Measurements from ENCODE around the gene CEP63.
A peak's percentile ranks its signal among the peaks of the same experiment; 100 is the strongest.

CEP63 gene

DNA sequence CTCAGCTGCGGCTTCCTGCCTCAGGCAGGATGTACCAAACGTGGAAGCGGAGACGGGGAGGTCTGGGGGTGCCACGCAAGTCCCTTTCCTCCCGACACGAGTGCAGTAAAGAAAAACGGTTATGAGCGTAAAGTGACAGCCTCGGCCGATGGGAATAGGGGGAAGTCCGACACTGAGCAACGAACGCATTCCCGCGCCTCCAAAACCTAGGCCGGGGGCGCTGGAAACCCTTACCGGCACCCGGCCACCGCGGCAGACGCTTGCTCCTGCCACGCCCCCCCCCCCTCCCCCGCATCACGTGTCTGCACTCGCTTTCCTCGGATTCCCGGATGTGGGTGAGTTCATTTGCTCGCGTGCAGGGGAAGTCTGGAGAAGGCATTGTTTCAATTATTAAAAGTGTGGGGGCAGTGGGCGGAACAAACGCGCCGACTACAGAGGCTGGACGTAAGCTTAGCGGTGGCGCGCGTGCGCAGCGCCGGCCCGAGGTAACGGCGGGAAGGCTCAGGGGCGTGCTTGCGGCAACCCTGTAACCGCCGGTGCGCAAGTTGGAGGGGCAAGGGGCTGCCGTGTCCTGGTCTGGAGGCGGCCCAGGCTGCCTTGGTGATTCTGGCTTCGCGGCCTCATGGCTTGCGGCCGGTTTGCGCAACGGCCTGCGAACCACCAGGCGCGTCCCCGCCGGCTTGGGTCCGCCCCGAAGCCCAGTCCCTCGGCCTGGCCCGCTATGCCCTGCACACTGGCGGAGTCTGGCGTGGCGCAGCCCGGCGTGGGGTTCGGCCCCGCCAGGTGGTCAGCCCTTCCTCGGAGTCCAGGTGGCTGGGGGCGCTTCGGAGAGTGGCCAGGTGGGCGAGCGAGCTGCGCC, at the start of gene CEP63, which contains the start of gene ANAPC13:
TSS of gene CEP63 (plus strand) at position 340 of the 859 bp plus-strand sequence. CDS start 9,264 bp downstream, outside the sequence.
TSS of gene ANAPC13 (minus strand) at position 268 of the 859 bp plus-strand sequence. CDS start 3,081 bp downstream, outside the sequence.
- peak within 1 kb of the TSS; percentile 93 for H3K4me3 ChIP-seq (replicated peaks; ENCODE audit: low read depth, low read length)
- peak; percentile 99 for DNase-seq (ENCODE audit: extremely low read depth, insufficient read length)
- peaks cover 4% of the 10 kb centered on the region for H3K36me3 ChIP-seq (ENCODE audit: control insufficient read depth, insufficient read depth, low read length)
- TF ChIP-seq, protein P1, sequence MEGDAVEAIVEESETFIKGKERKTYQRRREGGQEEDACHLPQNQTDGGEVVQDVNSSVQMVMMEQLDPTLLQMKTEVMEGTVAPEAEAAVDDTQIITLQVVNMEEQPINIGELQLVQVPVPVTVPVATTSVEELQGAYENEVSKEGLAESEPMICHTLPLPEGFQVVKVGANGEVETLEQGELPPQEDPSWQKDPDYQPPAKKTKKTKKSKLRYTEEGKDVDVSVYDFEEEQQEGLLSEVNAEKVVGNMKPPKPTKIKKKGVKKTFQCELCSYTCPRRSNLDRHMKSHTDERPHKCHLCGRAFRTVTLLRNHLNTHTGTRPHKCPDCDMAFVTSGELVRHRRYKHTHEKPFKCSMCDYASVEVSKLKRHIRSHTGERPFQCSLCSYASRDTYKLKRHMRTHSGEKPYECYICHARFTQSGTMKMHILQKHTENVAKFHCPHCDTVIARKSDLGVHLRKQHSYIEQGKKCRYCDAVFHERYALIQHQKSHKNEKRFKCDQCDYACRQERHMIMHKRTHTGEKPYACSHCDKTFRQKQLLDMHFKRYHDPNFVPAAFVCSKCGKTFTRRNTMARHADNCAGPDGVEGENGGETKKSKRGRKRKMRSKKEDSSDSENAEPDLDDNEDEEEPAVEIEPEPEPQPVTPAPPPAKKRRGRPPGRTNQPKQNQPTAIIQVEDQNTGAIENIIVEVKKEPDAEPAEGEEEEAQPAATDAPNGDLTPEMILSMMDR (IDR thresholded peaks at IDR 0.05; ENCODE audit: insufficient read depth, low read length, poor library complexity, severe bottlenecking): no peak
- H3K27me3 ChIP-seq (replicated peaks; ENCODE audit: control insufficient read depth, insufficient read depth, low read length): no peaks in the 10 kb centered on the region

DNA sequence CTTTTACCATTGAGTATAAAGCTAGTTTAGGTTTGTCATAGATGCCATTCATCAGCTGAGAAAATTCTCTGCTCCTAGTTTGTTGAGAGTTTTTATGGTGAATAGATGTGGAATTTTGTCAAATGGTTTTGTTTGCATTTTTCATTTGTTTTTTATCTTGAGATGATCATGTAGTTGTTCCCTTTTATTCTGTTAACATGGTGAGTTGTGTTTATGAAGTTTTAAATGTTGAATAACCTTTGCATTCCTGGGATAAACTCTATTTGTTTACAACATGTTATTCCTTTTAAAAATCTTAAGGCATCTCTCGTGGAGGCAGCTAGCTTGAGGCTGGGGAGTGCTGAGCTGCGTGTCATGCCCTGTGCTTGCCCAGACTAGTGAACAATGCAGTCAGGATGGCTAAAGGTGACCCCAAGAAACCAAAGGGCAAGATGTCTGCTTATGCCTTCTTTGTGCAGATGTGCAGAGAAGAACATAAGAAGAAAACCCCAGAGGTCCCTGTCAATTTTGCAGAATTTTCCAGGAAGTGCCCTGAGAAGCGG, 48.6 kb upstream of the CEP63 start:
- Histone ChIP-seq H3K27me3 (replicated peaks; ENCODE audit: control insufficient read depth, insufficient read depth, low read length) (no peaks in the 10 kb centered on the region), H3K4me3 (replicated peaks; ENCODE audit: low read depth, low read length) (no peak overlapping the region), H3K36me3 (ENCODE audit: control insufficient read depth, insufficient read depth, low read length) (no peaks in the 10 kb centered on the region)
- DNase-seq (ENCODE audit: extremely low read depth, insufficient read length): no peak
- TF ChIP-seq, protein P1 (IDR thresholded peaks at IDR 0.05; ENCODE audit: insufficient read depth, low read length, poor library complexity, severe bottlenecking): no peak

DNA sequence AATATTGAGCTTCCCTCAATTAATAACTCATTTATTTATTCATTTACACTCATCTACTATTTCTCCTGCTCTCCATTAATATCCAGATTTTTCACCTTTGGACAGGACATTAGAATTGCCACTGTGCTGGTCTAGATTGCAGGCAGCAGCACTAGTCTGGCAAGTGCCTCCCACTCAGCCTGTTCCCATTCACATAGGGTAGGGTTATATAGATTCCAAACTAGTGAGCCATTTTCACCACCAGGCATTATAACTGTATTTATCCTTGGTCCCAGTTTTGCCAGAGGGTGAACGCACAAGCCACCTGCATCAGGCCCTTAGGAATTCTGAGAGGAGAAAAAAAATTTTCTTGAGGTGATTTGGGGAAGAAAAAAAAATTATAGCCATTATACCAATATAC, 44.5 kb upstream of the CEP63 start:
- Histone ChIP-seq H3K36me3 (ENCODE audit: control insufficient read depth, insufficient read depth, low read length) (no peaks in the 10 kb centered on the region), H3K27me3 (replicated peaks; ENCODE audit: control insufficient read depth, insufficient read depth, low read length) (no peaks in the 10 kb centered on the region), H3K4me3 (replicated peaks; ENCODE audit: low read depth, low read length) (no peak overlapping the region)
- no peak for DNase-seq (ENCODE audit: extremely low read depth, insufficient read length)
- TF ChIP-seq, protein P1 (IDR thresholded peaks at IDR 0.05; ENCODE audit: insufficient read depth, low read length, poor library complexity, severe bottlenecking): no peak

DNA sequence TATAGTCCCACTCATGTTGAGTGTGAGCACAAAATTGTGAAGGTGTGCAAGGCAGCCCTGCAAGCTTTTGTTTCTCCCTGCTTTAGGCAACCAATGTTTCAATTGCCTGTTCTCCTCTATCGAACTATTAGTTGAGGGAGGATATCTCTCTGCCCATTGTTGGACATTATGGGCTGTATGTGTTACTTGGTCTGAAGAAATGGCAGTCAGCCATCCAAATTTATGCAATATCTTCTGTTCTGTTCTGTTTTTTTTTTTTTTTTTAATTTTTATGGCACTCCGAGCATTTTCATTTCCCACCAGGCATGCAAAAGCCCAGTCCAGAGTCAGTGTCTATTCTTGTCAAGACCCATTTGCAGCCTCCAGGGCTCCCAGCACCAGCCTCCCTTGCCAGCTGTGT, 44.0 kb upstream of the CEP63 start:
- TF ChIP-seq, protein P1 (IDR thresholded peaks at IDR 0.05; ENCODE audit: insufficient read depth, low read length, poor library complexity, severe bottlenecking): no peak
- Histone ChIP-seq H3K27me3 (replicated peaks; ENCODE audit: control insufficient read depth, insufficient read depth, low read length) (no peaks in the 10 kb centered on the region), H3K36me3 (ENCODE audit: control insufficient read depth, insufficient read depth, low read length) (no peaks in the 10 kb centered on the region), H3K4me3 (replicated peaks; ENCODE audit: low read depth, low read length) (no peak overlapping the region)
- DNase-seq (ENCODE audit: extremely low read depth, insufficient read length): no peak

DNA sequence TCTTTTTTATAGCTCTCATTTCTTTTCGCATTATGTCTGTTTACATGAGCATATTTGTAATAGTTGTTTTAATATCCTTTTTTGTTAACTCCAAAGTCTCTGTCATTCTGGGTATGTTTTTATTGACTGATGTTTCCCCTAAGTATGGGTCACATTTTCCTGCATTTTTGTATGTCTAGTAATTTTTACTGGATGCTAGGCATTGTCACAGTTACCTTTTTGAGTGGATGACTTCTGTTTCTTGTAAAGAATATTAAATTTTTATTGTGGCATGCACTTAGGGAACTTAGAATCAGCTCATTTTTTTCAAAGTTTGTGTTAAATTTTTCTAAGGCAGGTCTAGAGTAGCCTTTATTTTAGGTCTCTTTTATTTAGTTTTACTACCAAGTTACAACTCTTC, 40.8 kb upstream of the CEP63 start:
- no peaks in the 10 kb centered on the region for H3K27me3 ChIP-seq (replicated peaks; ENCODE audit: control insufficient read depth, insufficient read depth, low read length)
- TF ChIP-seq, protein P1 (IDR thresholded peaks at IDR 0.05; ENCODE audit: insufficient read depth, low read length, poor library complexity, severe bottlenecking): no peak
- H3K36me3 ChIP-seq (ENCODE audit: control insufficient read depth, insufficient read depth, low read length): no peaks in the 10 kb centered on the region
- no peak for DNase-seq (ENCODE audit: extremely low read depth, insufficient read length)
- H3K4me3 ChIP-seq (replicated peaks; ENCODE audit: low read depth, low read length): no peak overlapping the region
